HG03520 (cell line): ENCODE measurements around the gene UST.

Experiments used
- ATAC-seq: cut with Tn5 transposase; IDR thresholded peaks from one replicate; pipeline ENCODE4 v1.9.1; 2021; ENCODE audit warnings: mild to moderate bottlenecking, moderate library complexity; ENCODE audit not compliant: unreplicated experiment

The UST gene

GRCh38 chr6:148795563-148795962 lies 48.7 kb downstream of the UST start:
- no peak for ATAC-seq

GRCh38 chr6:148799647-148800046 lies 52.8 kb downstream of the UST start:
- no peak for ATAC-seq

- ATAC-seq = no peak
Measured at GRCh38 chr6:148800536-148800935, 53.7 kb downstream of the UST start.

- ATAC-seq = no peak
Measured at GRCh38 chr6:148803979-148804378, 57.1 kb downstream of the UST start.

GRCh38 chr6:148805777-148806176 lies 58.9 kb downstream of the UST start:
- no peak for ATAC-seq

- ATAC-seq = no peak
Measured at GRCh38 chr6:148807784-148808183, 61.0 kb downstream of the UST start.

GRCh38 chr6:148808786-148809304 lies 62.0 kb downstream of the UST start:
- ATAC-seq = no peak

- no peak for ATAC-seq
Measured at GRCh38 chr6:148811459-148811858, 64.6 kb downstream of the UST start.

GRCh38 chr6:148814082-148814790 lies 67.4 kb downstream of the UST start:
- ATAC-seq = no peak

GRCh38 chr6:148814869-148815268 lies 68.0 kb downstream of the UST start:
- ATAC-seq = no peak

- ATAC-seq = no peak
Measured at GRCh38 chr6:148816117-148816516, 69.3 kb downstream of the UST start.

GRCh38 chr6:148817689-148818088 lies 70.9 kb downstream of the UST start:
- no peak for ATAC-seq

- ATAC-seq = no peak
Measured at GRCh38 chr6:148818939-148819575, 72.2 kb downstream of the UST start.

GRCh38 chr6:148819852-148820251 lies 73.0 kb downstream of the UST start:
- ATAC-seq = no peak

- ATAC-seq = no peak
Measured at GRCh38 chr6:148822819-148823218, 76.0 kb downstream of the UST start.

- ATAC-seq = no peak
Measured at GRCh38 chr6:148824291-148824690, 77.5 kb downstream of the UST start.

- no peak for ATAC-seq
Measured at GRCh38 chr6:148824960-148825359, 78.1 kb downstream of the UST start.

- no peak for ATAC-seq
Measured at GRCh38 chr6:148825492-148825891, 78.7 kb downstream of the UST start.

- no peak for ATAC-seq
Measured at GRCh38 chr6:148827416-148828045, 80.7 kb downstream of the UST start.

GRCh38 chr6:148828047-148828446 lies 81.2 kb downstream of the UST start:
- no peak for ATAC-seq

GRCh38 chr6:148829415-148830101 lies 82.7 kb downstream of the UST start:
- no peak for ATAC-seq
